IMR-90 (cell line): ENCODE measurements around the gene GPR27. TPM values are rescaled to one million over a fixed set of nuclear protein-coding genes. Genes with fewer than 3 reads are reported as not detected.
A peak's percentile ranks its signal among the peaks of the same experiment; 100 is the strongest.

Experiments
- ATAC-seq: fragments of 200-7000 bp; cut with Tn5 transposase; 2 replicates; pipeline ENCODE4 v1.9.1; 2020; ENCODE audit warnings: low read depth, mild to moderate bottlenecking, moderate library complexity
- BruUV-seq: library from RNA; stranded (reverse); fragments of 400-500 nt; replicated peaks from 2 replicates; lab custom pipeline; 2021; lab: Mats Ljungman, UMichigan
- CTCF ChIA-PET: fragments of 300-600 bp; formaldehyde crosslinking; extraction: SDS; loops from one replicate; lab custom pipeline; 2021; ENCODE audit warnings: antibody characterized with exemption; lab: Yijun Ruan, JAX
- POLR2A ChIA-PET: fragments of 300-600 bp; sonication (Branson Sonifier 250); formaldehyde crosslinking; loops from one replicate; lab custom pipeline; 2022; ENCODE audit warnings: antibody characterized with exemption; ENCODE audit not compliant: unreplicated experiment; lab: Charles Lee
- DNase-seq: peaks from one replicate; pipeline ENCODE4 v3.0.0; 2013
- H2AFZ ChIP-seq: replicated peaks from 2 replicates; pipeline ENCODE3; 2013; ENCODE audit warnings: low read length, mild to moderate bottlenecking; ENCODE audit not compliant: poor library complexity
- H2AK5ac ChIP-seq: 2 replicates; pipeline ENCODE4 v1.6.1; 2013; ENCODE audit warnings: low read depth, low read length, inconsistent platforms
- H2AK9ac ChIP-seq: replicated peaks from 2 replicates; pipeline ENCODE3; 2013; ENCODE audit warnings: mild to moderate bottlenecking, low read depth, low read length, moderate library complexity; ENCODE audit not compliant: poor library complexity
- H2BK120ac ChIP-seq: 2 replicates; pipeline ENCODE4 v1.6.1; 2013; ENCODE audit warnings: low read depth, low read length, inconsistent platforms
- H2BK15ac ChIP-seq: 3 replicates; pipeline ENCODE4 v1.6.1; 2013; ENCODE audit warnings: low read depth, low read length, inconsistent platforms
- H2BK20ac ChIP-seq: 2 replicates; pipeline ENCODE4 v1.6.1; 2013; ENCODE audit warnings: low read depth, mild to moderate bottlenecking, inconsistent platforms, low read length, moderate library complexity
- H2BK5ac ChIP-seq: 2 replicates; pipeline ENCODE4 v1.6.1; 2013; ENCODE audit warnings: mild to moderate bottlenecking, low read depth, low read length, inconsistent platforms; ENCODE audit not compliant: poor library complexity, severe bottlenecking
- H3K14ac ChIP-seq: replicated peaks from 2 replicates; pipeline ENCODE4 v1.6.1; 2013; ENCODE audit warnings: low read depth, low read length, inconsistent platforms
- H3K18ac ChIP-seq: 2 replicates; pipeline ENCODE4 v1.6.1; 2013; ENCODE audit warnings: low read depth, low read length, control low read depth
- H3K23ac ChIP-seq: 2 replicates; pipeline ENCODE4 v1.6.1; 2013; ENCODE audit warnings: low read depth, low read length, inconsistent platforms
- H3K27ac ChIP-seq: 2 replicates; pipeline ENCODE4 v1.5.1; 2013; ENCODE audit warnings: mild to moderate bottlenecking, control low read depth, low read length; ENCODE audit not compliant: insufficient read depth
- H3K27me3 ChIP-seq: 2 replicates; pipeline ENCODE4 v1.6.1; 2013; ENCODE audit warnings: low read length; ENCODE audit not compliant: control insufficient read depth, insufficient read depth
- H3K36me3 ChIP-seq: 2 replicates; pipeline ENCODE4 v1.6.1; 2013; ENCODE audit warnings: low read length, mixed read lengths; ENCODE audit not compliant: control insufficient read depth, insufficient read depth
- H3K4ac ChIP-seq: 2 replicates; pipeline ENCODE4 v1.6.1; 2013; ENCODE audit warnings: low read depth, low read length, inconsistent platforms
- H3K4me1 ChIP-seq: 2 replicates; pipeline ENCODE4 v1.6.1; 2013; ENCODE audit warnings: low read length, mixed read lengths; ENCODE audit not compliant: control insufficient read depth, insufficient read depth
- H3K4me2 ChIP-seq: 2 replicates; pipeline ENCODE4 v1.6.1; 2013; ENCODE audit warnings: low read depth, mild to moderate bottlenecking, control low read depth, low read length, moderate library complexity
- H3K4me3 ChIP-seq: 2 replicates; pipeline ENCODE4 v1.5.1; 2013; ENCODE audit warnings: low read depth, mild to moderate bottlenecking, control low read depth, low read length, moderate library complexity; ENCODE audit not compliant: insufficient read depth
- H3K56ac ChIP-seq: 2 replicates; pipeline ENCODE4 v1.6.1; 2013; ENCODE audit warnings: low read length, inconsistent platforms; ENCODE audit not compliant: insufficient read depth; ENCODE audit errors: extremely low read depth
- H3K79me1 ChIP-seq, 2 experiments: 2 replicates each; pipeline ENCODE4 v1.6.1; 2013; ENCODE audit warnings: low read length in 2 of 2, inconsistent platforms in 1 of 2, low read depth in 1 of 2
- H3K9ac ChIP-seq: 2 replicates; pipeline ENCODE4 v1.6.1; 2013; ENCODE audit warnings: low read depth, low read length, control low read depth
- H3K9me1 ChIP-seq: 2 replicates; pipeline ENCODE4 v1.6.1; 2013; ENCODE audit warnings: low read length, inconsistent platforms; ENCODE audit not compliant: insufficient read depth
- H3K9me3 ChIP-seq: 2 replicates; pipeline ENCODE4 v1.6.1; 2013; ENCODE audit warnings: low read length; ENCODE audit not compliant: control insufficient read depth, insufficient read depth
- H4K20me1 ChIP-seq: 2 replicates; pipeline ENCODE4 v1.6.1; 2013; ENCODE audit warnings: low read length, inconsistent platforms; ENCODE audit not compliant: insufficient read depth
- H4K5ac ChIP-seq: 2 replicates; pipeline ENCODE4 v1.6.1; 2013; ENCODE audit warnings: mild to moderate bottlenecking, low read depth, low read length, control low read depth
- H4K8ac ChIP-seq, 2 experiments: 2 replicates each; pipeline ENCODE4 v1.6.1; 2013; ENCODE audit warnings: low read depth in 2 of 2, low read length in 2 of 2, control low read depth in 1 of 2, inconsistent platforms in 1 of 2
- H4K91ac ChIP-seq: 2 replicates; pipeline ENCODE4 v1.6.1; 2013; ENCODE audit warnings: low read depth, low read length, inconsistent platforms; ENCODE audit not compliant: insufficient read depth
- MAFK ChIP-seq: IDR thresholded peaks from 2 replicates; pipeline ENCODE4 v1.6.1; 2012; ENCODE audit warnings: low read depth, low read length, improper control_type of control experiment
- NFE2L2 ChIP-seq: fragments of 150-350 bp; IDR thresholded peaks from 2 replicates; pipeline ENCODE4 v1.6.1; 2016; ENCODE audit warnings: low read depth, mild to moderate bottlenecking, low read length
- SMC3 ChIP-seq: fragments of 150-350 bp; IDR thresholded peaks from 2 replicates; pipeline ENCODE4 v1.6.1; 2016; ENCODE audit warnings: low read depth, mild to moderate bottlenecking, antibody characterized with exemption, low read length, moderate library complexity
- WGBS, 2 experiments: methylation state at CpG; one replicate each; pipeline versions ENCODE4 v1.1.5 to v1.1.7; 2013; ENCODE audit warnings: missing lambda C conversion rate in 2 of 2; ENCODE audit not compliant: insufficient read length in 1 of 2; ENCODE audit errors: extremely low coverage in 2 of 2; 5-methylcytosine and 5-hydroxymethylcytosine counted together
- dilution Hi-C: fragments of 300-500 bp; cut with HindIII; formaldehyde crosslinking; loops from one replicate; pipeline ENCODE4 v1.14.3; 2018; ENCODE audit warnings: low sequenced_read_pairs; ENCODE audit not compliant: unreplicated experiment
- in situ Hi-C: fragments of 300-500 bp; cut with MboI; formaldehyde crosslinking; loops from 3 replicates; pipeline ENCODE4 v1.14.3; 2019; ENCODE audit warnings: low sequenced_read_pairs, inconsistent platforms, mixed read lengths
- intact Hi-C: fragments of 100-400 bp; cut with micrococcal nuclease; formaldehyde crosslinking; loops from 2 replicates; pipeline ENCODE4 v1.10.0; 2022
- polyA plus RNA-seq, 3 experiments: library from polyadenylated mRNA; depleted of rRNA; stranded (reverse); fragments of >200 nt; gene quantifications; 2 replicates each; pipeline ENCODE4 v1.2.3, GENCODE V29; 2012; ENCODE audit warnings: low replicate concordance in 1 of 3
- total RNA-seq: library from RNA; depleted of rRNA; stranded (reverse); fragments of >200 nt; gene quantifications from 2 replicates; pipeline ENCODE4 v1.2.3, GENCODE V29; 2012

Gene GPR27
- total and polyA plus RNA-seq, 2 of the 4 experiments (the other 2 are of a cell fraction), result not detected

DNA sequence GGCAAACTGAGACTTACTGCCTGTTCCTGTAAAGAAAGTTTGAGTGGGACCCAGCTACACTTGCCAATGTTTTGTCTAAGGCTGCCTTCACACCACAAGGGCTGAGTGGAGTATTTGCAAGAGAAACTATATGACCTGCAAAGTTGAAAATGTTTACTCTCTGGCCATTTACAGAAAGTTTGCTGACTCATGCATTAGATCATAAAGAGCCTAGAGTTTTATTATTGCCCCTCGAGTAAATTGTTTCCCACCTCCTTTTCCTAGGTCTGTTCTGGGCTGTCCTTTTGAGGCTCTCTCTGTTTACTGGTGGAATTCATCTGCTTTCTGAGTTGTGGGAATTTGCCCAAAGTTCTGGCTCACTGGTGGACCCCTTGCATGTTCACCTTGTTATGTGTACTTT lies 38.0 kb downstream of the GPR27 start:
- no peak overlapping the region for H3K4me2 ChIP-seq
- no peak overlapping the region for H2BK5ac ChIP-seq
- H3K4ac ChIP-seq, result no peak overlapping the region
- ATAC-seq, result no peak
- no peak overlapping the region for H3K56ac ChIP-seq
- peaks cover 17% of the 10 kb centered on the region for H3K27me3 ChIP-seq
- no TSS peak for BruUV-seq
- no peak overlapping the region for H3K14ac ChIP-seq
- in situ Hi-C loops (no loop called here), intact Hi-C loops (no loop called here), dilution Hi-C loops (no loop called here)
- H3K36me3 ChIP-seq, result no peaks in the 10 kb centered on the region
- H2BK120ac ChIP-seq, result no peak overlapping the region
- no peak overlapping the region for H4K5ac ChIP-seq
- no CpG with 5 or more reads among the region's 1 CpG for WGBS, 2 experiments
- POLR2A ChIA-PET, result no interaction called here
- no peak overlapping the region for H3K4me3 ChIP-seq
- no peak overlapping the region for H4K91ac ChIP-seq
- H3K9me3 ChIP-seq, result no peaks in the 10 kb centered on the region
- TF ChIP-seq SMC3, result no peak
- TF ChIP-seq MAFK, result peak; percentile 52
- peak; percentile 40; the same call in 1 of the 2 replicates for TF ChIP-seq NFE2L2
- H2AK9ac ChIP-seq, result no peak overlapping the region
- H2AFZ ChIP-seq, result no peak overlapping the region
- H2AK5ac ChIP-seq, result no peak overlapping the region
- no peaks in the 10 kb centered on the region for H3K4me1 ChIP-seq
- no peaks in the 10 kb centered on the region for H3K9me1 ChIP-seq
- no peak overlapping the region for H2BK15ac ChIP-seq
- H3K23ac ChIP-seq, result no peak overlapping the region
- no peak overlapping the region for H3K27ac ChIP-seq
- H2BK20ac ChIP-seq, result no peak overlapping the region
- H3K18ac ChIP-seq, result no peak overlapping the region
- H3K9ac ChIP-seq, result no peak overlapping the region
- H3K79me1 ChIP-seq, result no peaks in the 10 kb centered on the region
- CTCF ChIA-PET, result interaction anchor here (0.5 kb wide), 1 partner anchor 28 kb away, joined by 5 read pairs; no protein-coding TSS in a partner anchor
- H4K20me1 ChIP-seq, result no peaks in the 10 kb centered on the region
- DNase-seq, result no peak
- H4K8ac ChIP-seq, result no peak overlapping the region
